Heart left ventricle (tissue), 16 donors: Measurements from ENCODE around the gene ASB13. TPM values are rescaled to one million over a fixed set of nuclear protein-coding genes. Genes with fewer than 3 reads are reported as not detected.

ENCODE experiments used
- ATAC-seq, 4 donors: fragments of 200-7000 bp; cut with Tn5 transposase; one replicate each; pipeline ENCODE4 v1.9.1; 2020 to 2022; ENCODE audit warnings: moderate library complexity in 4 of 4, mild to moderate bottlenecking in 3 of 4, moderate number of reproducible peaks in 1 of 4
- DNase-seq, 5 donors: peaks; one replicate each; pipeline ENCODE4 v3.0.0-alpha.2; 2020
- H3K27ac ChIP-seq, 12 donors: fragments of 200-600 bp; sonication (generic) in 4 of 12; one replicate each; pipeline versions ENCODE4 v1.5.0 to v1.8.0; 2016 to 2022; ENCODE audit warnings: mild to moderate bottlenecking in 2 of 12
- H3K27me3 ChIP-seq, 9 donors: fragments of 200-600 bp; sonication (generic) in 2 of 9; one replicate each; pipeline versions ENCODE4 v1.5.1 to v1.8.0; 2016 to 2022; ENCODE audit warnings: mild to moderate bottlenecking in 3 of 9
- H3K36me3 ChIP-seq, 9 donors: fragments of 200-600 bp; sonication (generic) in 2 of 9; one replicate each; pipeline versions ENCODE4 v1.5.0 to v1.8.0; 2018 to 2022; ENCODE audit warnings: mild to moderate bottlenecking in 2 of 9
- H3K4me1 ChIP-seq, 12 donors: fragments of 200-600 bp; sonication (generic) in 4 of 12; one replicate each; pipeline versions ENCODE4 v1.5.0 to v1.8.0; 2016 to 2022; ENCODE audit warnings: mild to moderate bottlenecking in 3 of 12
- H3K4me3 ChIP-seq, 12 donors: fragments of 200-600 bp; sonication (generic) in 4 of 12; one replicate each; pipeline versions ENCODE4 v1.5.0 to v1.8.0; 2017 to 2022; ENCODE audit warnings: mild to moderate bottlenecking in 9 of 12, moderate library complexity in 4 of 12
- H3K9me3 ChIP-seq, 12 donors: fragments of 200-600 bp; sonication (generic) in 4 of 12; one replicate each; pipeline versions ENCODE4 v1.5.0 to v1.8.0; 2016 to 2022; ENCODE audit warnings: mild to moderate bottlenecking in 1 of 12
- POLR2A ChIP-seq, 2 donors: fragments of 450-650 bp; IDR thresholded peaks; one replicate each; pipeline ENCODE4 v1.6.1; 2017; ENCODE audit warnings: antibody characterized with exemption in 2 of 2, mild to moderate bottlenecking in 2 of 2, moderate library complexity in 2 of 2
- WGBS, 4 donors: extraction: QIAGEN DNeasy Blood & Tissue Kit in 2 of 4; methylation state at CpG; one replicate each; pipeline versions ENCODE4 v1.1.5 to v1.1.7; 2013 to 2018; 5-methylcytosine and 5-hydroxymethylcytosine counted together
- intact Hi-C, 10 donors: fragments of 100-400 bp; cut with DNase I; formaldehyde crosslinking; loops; one replicate each; pipeline versions ENCODE4 v1.11.1 to v1.14.2; 2022
- polyA plus RNA-seq, 2 donors: library from polyadenylated mRNA; stranded (reverse); fragments of 200-250 nt; gene quantifications; one replicate each; pipeline ENCODE4 v1.2.3, GENCODE V29; 2013
- total RNA-seq, 9 donors: library from RNA; depleted of rRNA in 2 of 9; stranded (reverse); fragments of >200 nt in 2 of 9; fragmentation: NEBNext Ultra II Directional in 3 of 9; extraction: Animal tissue kit (Norgen Biotek cat#: 25700) in 3 of 9; gene quantifications; one replicate each; pipeline versions ENCODE4 v1.1.0 to v1.2.4, GENCODE V29; 2016 to 2023
- TF ChIP-seq, protein P1 (sequence below), 12 donors: fragments of 200-600 bp; sonication (generic) in 4 of 12; IDR thresholded peaks; one replicate each; pipeline versions ENCODE4 v1.5.0 to v1.8.0; 2018 to 2022; ENCODE audit warnings: antibody characterized with exemption in 12 of 12, mild to moderate bottlenecking in 5 of 12
- donor health status: ischemic (EF 13 %, LVEDD 7.1; RV severe dilation, severe dysfunction).
- donor health status: healthy with polysubstance abuse.
- donor health status: DM: no; HTN: yes; CAD: no.
- donor health status: DM: no; HTN: no; CAD: no.
- donor health status: ischemic (EF 25% LVEDD 6.9; RV normal size, moderate dysfunction).
- donor health status: ischemic (EF 25% LVEDD 5.7; RV mildly dilated, moderate dysfunction).
- donor health status: healthy.
- donor health status: DM: yes; HTN: yes; CAD: no.
- donor health status: ischemic (EF 35%, LVEDD 5.7; RV mildly dilated, moderate dysfunction).
- donor health status: nonischemic (EF 11% LVEDD 7.7; RV severe dilation, severe dysfunction).
- donor health status: DM: yes; HTN: yes; CAD: no.
- donor health status: PGD.
- donor health status: ischemic (EF 29% LVEDD 5.4; RV normal size, mild dysfunction).
- donor health status: nonischemic (EF 23%, LVEDD 6.1; RV moderate dilation, normal function).

Gene ASB13
- total and polyA plus RNA-seq, 11 donors = 9.9 to 18.6 (median 13.3) TPM

DNA sequence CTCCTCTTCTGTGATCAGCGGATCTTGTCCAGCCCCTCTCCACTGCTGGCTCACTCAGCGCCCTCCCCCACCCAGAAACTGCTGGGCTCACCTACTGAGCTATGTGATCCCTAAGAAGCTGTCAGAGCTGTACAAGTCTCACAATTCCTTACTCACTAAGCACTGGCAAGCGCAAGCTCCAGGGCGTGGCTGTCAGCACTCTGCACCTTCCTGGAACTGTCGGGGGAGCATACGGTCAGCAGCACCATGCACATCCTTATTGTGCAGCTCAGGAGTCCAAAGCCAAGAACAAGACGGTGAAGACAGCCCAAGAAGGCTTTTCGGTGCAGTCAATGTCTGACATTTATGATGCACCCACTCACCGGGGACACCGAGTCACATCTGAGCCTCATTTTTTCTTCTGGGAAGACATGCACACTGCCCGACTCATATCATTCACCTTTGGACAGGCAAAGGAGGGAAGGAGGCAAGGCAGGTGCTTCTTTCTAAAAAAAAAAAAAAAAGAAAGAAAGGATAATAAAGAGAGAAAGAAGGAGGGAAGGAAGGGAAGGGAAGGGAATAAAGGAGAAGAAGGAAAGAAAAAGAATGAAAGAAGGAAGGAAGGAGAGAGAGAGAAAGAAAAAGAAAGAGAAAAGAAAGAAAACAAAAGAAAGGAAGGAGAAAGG, 56.3 kb downstream of the ASB13 start:
- Histone ChIP-seq H3K4me3 (no peak overlapping the region), H3K36me3 (no peaks in the 10 kb centered on the region), H3K4me1 (peaks cover 0 to 16% (median 2%) of the 10 kb centered on the region in 12 donors), H3K9me3 (no peaks in the 10 kb centered on the region), H3K27ac (peak overlapping the region in 1 of 12 donors; percentile 49), H3K27me3 (peaks cover 0 to 7% (median 0%) of the 10 kb centered on the region in 9 donors)
- intact Hi-C loops = no loop called here
- WGBS, 4 donors = 56 to 71% (median 61%) methylated on average over 8 to 11 of the region's 11 CpGs
- DNase-seq = peak in 1 of 5 donors; percentile 43
- peak in 2 of 4 donors; percentile 19 to 21 for ATAC-seq
- no peak for TF ChIP-seq POLR2A (IDR thresholded peaks at IDR 0.05)
- TF ChIP-seq, protein P1, sequence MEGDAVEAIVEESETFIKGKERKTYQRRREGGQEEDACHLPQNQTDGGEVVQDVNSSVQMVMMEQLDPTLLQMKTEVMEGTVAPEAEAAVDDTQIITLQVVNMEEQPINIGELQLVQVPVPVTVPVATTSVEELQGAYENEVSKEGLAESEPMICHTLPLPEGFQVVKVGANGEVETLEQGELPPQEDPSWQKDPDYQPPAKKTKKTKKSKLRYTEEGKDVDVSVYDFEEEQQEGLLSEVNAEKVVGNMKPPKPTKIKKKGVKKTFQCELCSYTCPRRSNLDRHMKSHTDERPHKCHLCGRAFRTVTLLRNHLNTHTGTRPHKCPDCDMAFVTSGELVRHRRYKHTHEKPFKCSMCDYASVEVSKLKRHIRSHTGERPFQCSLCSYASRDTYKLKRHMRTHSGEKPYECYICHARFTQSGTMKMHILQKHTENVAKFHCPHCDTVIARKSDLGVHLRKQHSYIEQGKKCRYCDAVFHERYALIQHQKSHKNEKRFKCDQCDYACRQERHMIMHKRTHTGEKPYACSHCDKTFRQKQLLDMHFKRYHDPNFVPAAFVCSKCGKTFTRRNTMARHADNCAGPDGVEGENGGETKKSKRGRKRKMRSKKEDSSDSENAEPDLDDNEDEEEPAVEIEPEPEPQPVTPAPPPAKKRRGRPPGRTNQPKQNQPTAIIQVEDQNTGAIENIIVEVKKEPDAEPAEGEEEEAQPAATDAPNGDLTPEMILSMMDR (IDR thresholded peaks at IDR 0.05) = no peak

DNA sequence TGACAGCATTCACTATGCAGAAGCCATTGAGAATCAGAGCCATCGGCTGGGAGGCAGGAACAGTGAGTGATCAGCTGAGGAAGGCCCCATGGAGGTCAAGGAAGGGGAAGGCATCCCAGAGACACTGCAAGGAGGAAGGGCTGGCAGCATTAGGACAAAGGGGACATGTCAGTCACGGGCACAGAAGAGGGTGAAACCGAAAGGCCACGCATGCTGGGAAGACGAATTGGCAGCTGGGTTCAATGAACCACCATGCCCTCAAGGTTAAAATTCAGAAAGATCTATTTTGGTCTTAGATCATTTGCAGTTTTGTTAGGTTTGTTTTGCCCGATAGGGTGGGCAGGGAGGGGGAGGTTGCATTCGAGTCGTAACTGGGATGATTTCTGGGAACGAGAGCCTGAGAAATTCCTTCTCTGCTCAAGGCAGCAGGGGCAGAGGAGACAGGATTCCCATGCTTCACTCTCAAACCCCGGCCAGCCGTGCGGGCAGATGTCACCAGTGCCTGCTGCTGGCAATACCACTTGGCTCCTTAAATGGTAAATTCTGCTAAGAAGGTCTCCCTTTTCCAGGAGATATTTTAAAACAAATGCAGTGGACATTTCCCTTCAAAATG, 57.7 kb downstream of the ASB13 start:
- Histone ChIP-seq H3K27me3 (peaks cover 0 to 7% (median 0%) of the 10 kb centered on the region in 9 donors), H3K27ac (peak overlapping the region in 1 of 12 donors; percentile 49), H3K36me3 (no peaks in the 10 kb centered on the region), H3K4me3 (no peak overlapping the region), H3K9me3 (no peaks in the 10 kb centered on the region), H3K4me1 (peaks cover 0 to 3% (median 0%) of the 10 kb centered on the region in 12 donors)
- TF ChIP-seq, protein P1 (IDR thresholded peaks at IDR 0.05) = no peak
- no peak for TF ChIP-seq POLR2A (IDR thresholded peaks at IDR 0.05)
- 77 to 87% (median 82%) methylated on average over 9 to 12 of the region's 12 CpGs for WGBS, 4 donors
- intact Hi-C loops = no loop called here
- no peak for DNase-seq
- no peak for ATAC-seq

DNA sequence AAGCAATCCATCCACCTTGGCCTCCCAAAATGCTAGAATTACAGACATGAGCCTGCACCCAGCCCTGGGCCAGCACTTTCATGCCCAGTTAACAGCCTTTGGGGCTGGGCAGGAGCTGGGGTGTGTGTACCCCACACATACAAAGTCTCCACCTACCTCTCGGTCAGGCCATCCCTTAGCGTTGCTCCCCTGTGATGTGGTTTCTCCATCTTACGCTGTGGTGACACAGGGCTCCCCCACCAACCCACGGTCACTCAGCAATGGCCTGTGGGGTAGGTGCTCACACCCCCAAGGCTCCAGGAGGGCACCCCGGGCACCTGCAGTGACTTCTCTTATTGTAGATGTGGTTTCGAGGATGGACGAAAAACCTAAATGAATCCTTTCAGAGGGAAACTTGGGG, 58.8 kb downstream of the ASB13 start:
- Histone ChIP-seq H3K4me1 (peaks cover 0 to 3% (median 0%) of the 10 kb centered on the region in 12 donors), H3K27me3 (peaks cover 0 to 7% (median 0%) of the 10 kb centered on the region in 9 donors), H3K4me3 (no peak overlapping the region), H3K27ac (no peak overlapping the region), H3K36me3 (no peaks in the 10 kb centered on the region), H3K9me3 (peaks cover 0 to 5% (median 0%) of the 10 kb centered on the region in 12 donors)
- ATAC-seq = no peak
- intact Hi-C loops = no loop called here
- WGBS, 4 donors = 88 to 99% (median 95%) methylated on average over 6 to 7 of the region's 7 CpGs
- no peak for DNase-seq
- TF ChIP-seq, protein P1 (IDR thresholded peaks at IDR 0.05) = no peak
- TF ChIP-seq POLR2A (IDR thresholded peaks at IDR 0.05) = no peak

DNA sequence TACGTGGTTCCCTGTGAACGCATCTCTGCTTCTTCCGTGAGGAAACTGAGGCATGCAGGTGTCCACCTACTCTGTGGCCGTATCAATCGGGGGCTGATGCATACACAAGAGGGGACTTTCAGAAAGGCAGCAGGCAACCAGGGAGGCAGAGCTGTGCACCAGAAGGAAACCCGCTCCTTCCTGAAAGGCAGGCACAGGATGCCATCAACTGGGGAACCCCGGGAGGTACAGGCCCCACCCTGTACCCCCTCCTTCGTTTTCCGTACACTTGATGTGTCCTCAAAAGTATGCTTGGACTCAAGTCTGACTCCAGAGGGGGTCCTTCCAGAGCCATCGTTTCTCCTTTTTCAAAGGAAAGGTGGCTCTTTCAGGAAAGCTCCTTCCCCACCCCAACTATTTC, 59.5 kb downstream of the ASB13 start:
- H3K36me3 ChIP-seq = no peaks in the 10 kb centered on the region
- H3K4me3 ChIP-seq = no peak overlapping the region
- no peak for DNase-seq
- H3K27me3 ChIP-seq = peaks cover 0 to 7% (median 0%) of the 10 kb centered on the region in 9 donors
- H3K27ac ChIP-seq = no peak overlapping the region
- TF ChIP-seq, protein P1 (IDR thresholded peaks at IDR 0.05) = peak in 5 of 12 donors; percentile 8 to 33 (median 20)
- no peak for TF ChIP-seq POLR2A (IDR thresholded peaks at IDR 0.05)
- 62 to 86% (median 71%) methylated on average over 10 of the region's 10 CpGs for WGBS, 4 donors
- peaks cover 0 to 5% (median 0%) of the 10 kb centered on the region in 12 donors for H3K9me3 ChIP-seq
- no peak for ATAC-seq
- intact Hi-C loops = no loop called here
- H3K4me1 ChIP-seq = peaks cover 0 to 3% (median 0%) of the 10 kb centered on the region in 12 donors
